Neural cell (in vitro differentiated cells): ENCODE data around the gene RAPGEF5.

Experiments used
- CTCF ChIP-seq: fragments of 450-650 bp; IDR thresholded peaks from 2 replicates; pipeline ENCODE4 v1.5.1; 2014; ENCODE audit warnings: antibody characterized with exemption, mild to moderate bottlenecking, moderate library complexity; ENCODE audit not compliant: poor library complexity, severe bottlenecking
- EZH2 ChIP-seq: fragments of 200-600, 300-800 bp; shearing (Covaris generic), sonication (generic); IDR thresholded peaks from 2 replicates; pipeline ENCODE4 v1.6.1; 2014; ENCODE audit warnings: antibody characterized with exemption, low read length, borderline replicate concordance, mild to moderate bottlenecking; ENCODE audit not compliant: insufficient read depth, poor library complexity, severe bottlenecking
- POLR2AphosphoS5 ChIP-seq: IDR thresholded peaks from 2 replicates; pipeline ENCODE4 v1.6.1; 2012
- RAD21 ChIP-seq: fragments of 450-650 bp; conservative IDR thresholded peaks from 2 replicates; pipeline ENCODE4 v1.6.1; 2014; ENCODE audit warnings: antibody characterized with exemption, mild to moderate bottlenecking, moderate library complexity
- SMC3 ChIP-seq: fragments of 450-650 bp; conservative IDR thresholded peaks from 2 replicates; pipeline ENCODE4 v1.6.1; 2014; ENCODE audit warnings: antibody characterized with exemption, mild to moderate bottlenecking, moderate library complexity; ENCODE audit not compliant: poor library complexity
- TAF1 ChIP-seq: IDR thresholded peaks from 2 replicates; pipeline ENCODE4 v1.6.1; 2012; ENCODE audit warnings: low read depth

- no peak for TF ChIP-seq CTCF
- TF ChIP-seq SMC3: no peak
- TF ChIP-seq TAF1: no peak
- TF ChIP-seq EZH2: no peak
- no peak for TF ChIP-seq RAD21
- TF ChIP-seq POLR2AphosphoS5: no peak
Measured at GRCh38 chr7:22402250-22402649, 45.3 kb upstream of the RAPGEF5 start.
